Adrenal gland (tissue), 12 donors: Measurements from ENCODE around the gene TMEM267. TPM values are rescaled to one million over a fixed set of nuclear protein-coding genes. Genes with fewer than 3 reads are reported as not detected.

Experiments used
- DNase-seq, 7 donors: peaks; one replicate each; pipeline ENCODE4 v3.0.0-alpha.2; 2019 to 2020
- H3K27ac ChIP-seq, 5 donors: fragments of 200-600 bp; sonication (generic) in 4 of 5; 1 replicate in 3 of 5; 2 replicates in 2 of 5; pipeline versions ENCODE4 v1.5.1 to v1.8.0; 2016 to 2020; ENCODE audit warnings: mild to moderate bottlenecking in 1 of 5
- H3K27me3 ChIP-seq: fragments of 200-600 bp; 2 replicates; pipeline ENCODE4 v1.8.0; 2021
- H3K36me3 ChIP-seq, 2 donors: fragments of 200-600 bp; replicated peaks in 1 of 2; 1 replicate in 1 of 2; 2 replicates in 1 of 2; pipeline versions ENCODE4 v1.5.1 to v1.8.0; 2018 to 2022
- H3K4me1 ChIP-seq, 2 donors: fragments of 200-600 bp; replicated peaks in 1 of 2; 1 replicate in 1 of 2; 2 replicates in 1 of 2; pipeline versions ENCODE4 v1.5.1 to v1.8.0; 2018 to 2021
- H3K4me3 ChIP-seq, 4 donors: fragments of 200-600 bp; sonication (generic) in 3 of 4; one replicate each; pipeline ENCODE4 v1.5.1; 2016 to 2018
- H3K9me3 ChIP-seq, 3 donors: fragments of 200-600 bp; sonication (generic) in 1 of 3; replicated peaks in 1 of 3; 1 replicate in 2 of 3; 2 replicates in 1 of 3; pipeline versions ENCODE4 v1.5.1 to v1.8.0; 2016 to 2021
- POLR2A ChIP-seq, 2 donors: fragments of 450-650 bp; IDR thresholded peaks; one replicate each; pipeline ENCODE4 v1.6.1; 2017; ENCODE audit warnings: antibody characterized with exemption in 2 of 2, mild to moderate bottlenecking in 2 of 2, moderate library complexity in 1 of 2
- WGBS, 4 donors: extraction: QIAGEN DNeasy Blood & Tissue Kit in 2 of 4; methylation state at CpG; one replicate each; pipeline versions ENCODE4 v1.1.5 to v1.1.7; 2013 to 2017; 5-methylcytosine and 5-hydroxymethylcytosine counted together
- intact Hi-C, 2 donors: fragments of 100-400 bp; cut with DNase I; formaldehyde crosslinking; loops; one replicate each; pipeline versions ENCODE4 v1.14.1 to v1.15.0; 2022 to 2023
- polyA plus RNA-seq, 3 donors: library from polyadenylated mRNA; stranded (reverse); fragments of 200-250 nt in 2 of 3; fragments of 350-450 nt in 1 of 3; fragmentation: Illumina TruSeq in 1 of 3; extraction: RNeasy Lipid Tissue Mini Kit (QIAGEN cat#74804) in 1 of 3; gene quantifications; one replicate each; pipeline ENCODE4 v1.2.3, GENCODE V29; 2013 to 2014
- total RNA-seq, 9 donors: library from RNA; depleted of rRNA in 4 of 9; stranded (reverse); fragments of >200 nt in 4 of 9; fragments of 120-200 nt in 1 of 9; fragmentation: NEBNext Ultra II Directional in 1 of 9; extraction: Animal tissue kit (Norgen Biotek cat#: 25700) in 1 of 9; gene quantifications; one replicate each; pipeline versions ENCODE4 v1.1.0 to v1.2.4, GENCODE V29; 2013 to 2023
- TF ChIP-seq, protein P1 (sequence below), 6 experiments: fragments of 450-650 bp in 4 of 6; fragments of 200-600 bp in 2 of 6; sonication (generic) in 1 of 6; IDR thresholded peaks; 1 replicate in 5 of 6; 2 replicates in 1 of 6; pipeline versions ENCODE4 v1.5.1 to v1.8.0; 2016 to 2021; ENCODE audit warnings: antibody characterized with exemption in 6 of 6, mild to moderate bottlenecking in 2 of 6, moderate library complexity in 1 of 6
- donor health status: healthy with polysubstance abuse.
- donor health status: Bipolar disorder and iron deficiency.
- donor health status: DM: yes; HTN: yes; CAD: no.
- donor health status: DM: no; HTN: no; CAD: no.
- donor health status: DM: no; HTN: no; CAD: no.
- donor health status: DM: yes; HTN: yes; CAD: no.

TMEM267 gene
- total and polyA plus RNA-seq, 12 donors = 1.5 to 14.0 (median 7.8) TPM

DNA sequence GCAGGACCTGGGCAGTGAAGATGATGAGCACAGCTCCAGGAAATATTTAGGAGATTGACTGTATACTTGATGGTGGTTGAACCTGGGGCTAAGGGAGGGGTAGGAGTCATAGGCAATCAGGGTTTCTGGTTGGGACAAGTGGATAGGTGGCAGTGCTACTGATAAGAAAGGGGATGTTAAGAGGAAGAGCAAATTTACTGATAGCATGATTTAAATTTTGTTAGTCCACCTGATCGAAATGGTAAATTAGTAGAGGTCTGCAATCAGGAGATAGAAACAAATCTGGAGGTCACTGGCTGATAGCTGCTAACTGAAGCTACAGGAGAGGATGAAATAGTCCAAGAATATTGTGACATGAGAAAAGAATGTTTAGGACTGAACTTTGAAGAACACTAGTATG is 37.0 kb upstream of the TMEM267 start:
- no peak overlapping the region for H3K4me3 ChIP-seq
- H3K36me3 ChIP-seq = no peaks in the 10 kb centered on the region
- H3K27ac ChIP-seq = no peak overlapping the region
- 84 to 96% (median 91%) methylated on average over 1 of the region's 1 CpG for WGBS, 4 donors
- DNase-seq = no peak
- no peak for TF ChIP-seq POLR2A (IDR thresholded peaks at IDR 0.05)
- TF ChIP-seq, protein P1, sequence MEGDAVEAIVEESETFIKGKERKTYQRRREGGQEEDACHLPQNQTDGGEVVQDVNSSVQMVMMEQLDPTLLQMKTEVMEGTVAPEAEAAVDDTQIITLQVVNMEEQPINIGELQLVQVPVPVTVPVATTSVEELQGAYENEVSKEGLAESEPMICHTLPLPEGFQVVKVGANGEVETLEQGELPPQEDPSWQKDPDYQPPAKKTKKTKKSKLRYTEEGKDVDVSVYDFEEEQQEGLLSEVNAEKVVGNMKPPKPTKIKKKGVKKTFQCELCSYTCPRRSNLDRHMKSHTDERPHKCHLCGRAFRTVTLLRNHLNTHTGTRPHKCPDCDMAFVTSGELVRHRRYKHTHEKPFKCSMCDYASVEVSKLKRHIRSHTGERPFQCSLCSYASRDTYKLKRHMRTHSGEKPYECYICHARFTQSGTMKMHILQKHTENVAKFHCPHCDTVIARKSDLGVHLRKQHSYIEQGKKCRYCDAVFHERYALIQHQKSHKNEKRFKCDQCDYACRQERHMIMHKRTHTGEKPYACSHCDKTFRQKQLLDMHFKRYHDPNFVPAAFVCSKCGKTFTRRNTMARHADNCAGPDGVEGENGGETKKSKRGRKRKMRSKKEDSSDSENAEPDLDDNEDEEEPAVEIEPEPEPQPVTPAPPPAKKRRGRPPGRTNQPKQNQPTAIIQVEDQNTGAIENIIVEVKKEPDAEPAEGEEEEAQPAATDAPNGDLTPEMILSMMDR (IDR thresholded peaks at IDR 0.05) = no peak
- no peaks in the 10 kb centered on the region for H3K9me3 ChIP-seq
- no peaks in the 10 kb centered on the region for H3K27me3 ChIP-seq
- intact Hi-C loops = no loop called here
- H3K4me1 ChIP-seq = peaks cover 0 to 5% of the 10 kb centered on the region in 2 donors

DNA sequence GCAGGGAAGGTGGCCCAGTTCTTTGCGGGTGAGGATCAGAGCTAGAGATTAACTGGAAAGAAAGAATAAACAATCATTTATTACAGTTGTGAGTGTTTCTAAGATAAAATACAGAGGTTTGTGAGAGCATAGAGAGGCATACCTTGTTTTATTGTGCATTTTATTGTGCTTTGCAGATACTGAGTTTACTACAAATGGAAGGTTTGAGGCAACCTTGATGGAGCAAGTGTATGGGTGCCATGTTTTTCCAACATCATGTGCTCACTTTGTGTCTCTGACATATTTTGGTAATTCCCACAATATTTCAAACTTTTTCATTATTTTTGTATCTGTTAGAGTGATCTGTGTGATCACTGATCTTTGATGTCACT is 32.0 kb upstream of the TMEM267 start:
- TF ChIP-seq POLR2A (IDR thresholded peaks at IDR 0.05) = no peak
- TF ChIP-seq, protein P1 (IDR thresholded peaks at IDR 0.05) = no peak
- peak overlapping the region in 4 of 5 donors; percentile 58 to 76 (median 74) for H3K27ac ChIP-seq
- H3K36me3 ChIP-seq = no peaks in the 10 kb centered on the region
- no peaks in the 10 kb centered on the region for H3K27me3 ChIP-seq
- H3K4me1 ChIP-seq = peaks cover 8 to 16% of the 10 kb centered on the region in 2 donors
- intact Hi-C loops = no loop called here
- 31 to 48% (median 44%) methylated on average over 1 of the region's 1 CpG for WGBS, 4 donors
- H3K9me3 ChIP-seq = no peaks in the 10 kb centered on the region
- peak overlapping the region in 2 of 4 donors; percentile 36 to 64 for H3K4me3 ChIP-seq
- no peak for DNase-seq

DNA sequence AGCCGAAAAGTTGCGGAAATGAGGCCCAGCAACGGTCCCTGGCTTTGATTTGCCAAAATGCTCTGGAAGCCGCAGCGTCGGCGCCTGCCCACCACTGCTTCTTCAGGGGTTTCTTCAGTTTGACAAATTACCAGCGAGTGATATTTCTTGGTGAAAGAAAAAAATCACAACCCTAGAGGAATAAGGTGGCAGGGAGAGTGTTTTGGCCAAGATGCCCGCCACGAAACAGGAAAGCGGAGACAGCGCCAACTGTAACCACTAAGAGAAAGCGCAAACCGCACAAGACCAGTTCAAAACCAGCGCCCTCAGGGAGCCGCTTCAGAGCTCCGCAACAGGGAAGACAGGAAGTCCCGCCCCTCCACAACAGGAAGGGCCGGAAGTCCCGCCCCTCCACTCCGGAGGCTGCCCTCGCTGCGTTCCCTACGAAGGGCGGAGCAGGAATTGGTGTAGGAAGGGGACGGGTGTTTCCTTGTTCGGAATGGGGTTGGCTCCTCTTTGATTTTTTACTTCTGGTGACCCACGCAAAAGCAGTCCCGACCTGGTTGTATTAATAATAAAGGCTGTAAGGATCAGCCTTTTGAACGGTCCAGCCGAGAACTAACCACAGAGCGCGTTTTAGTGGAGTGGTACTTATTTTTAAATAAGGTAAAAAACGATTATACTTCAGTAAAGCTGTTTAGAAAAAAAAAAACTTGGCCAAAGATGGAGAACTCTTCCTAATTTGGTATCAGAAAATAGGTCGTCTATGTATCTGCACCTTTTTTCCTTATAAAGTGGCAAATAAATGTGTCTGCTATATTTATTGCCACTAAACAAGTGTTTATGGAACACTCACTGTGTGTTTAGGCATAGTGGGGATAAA is 31.4 kb upstream of the TMEM267 start, which contains the start of gene C5orf34:
TSS of gene C5orf34 (minus strand) at position 333 of the 862 bp plus-strand sequence. CDS start 5,809 bp downstream, outside the sequence.
- intact Hi-C loops = no loop called here
- no peaks in the 10 kb centered on the region for H3K9me3 ChIP-seq
- peak within 1 kb of the TSS; percentile 30 to 76 (median 72) for H3K27ac ChIP-seq
- H3K4me1 ChIP-seq = peaks cover 8 to 16% of the 10 kb centered on the region in 2 donors
- H3K4me3 ChIP-seq = peak within 1 kb of the TSS; percentile 28 to 89 (median 50)
- no peaks in the 10 kb centered on the region for H3K36me3 ChIP-seq
- WGBS, 4 donors = 0 to 1% (median 0%) methylated on average over 33 to 35 of the region's 35 CpGs
- H3K27me3 ChIP-seq = no peaks in the 10 kb centered on the region
- TF ChIP-seq POLR2A (IDR thresholded peaks at IDR 0.05) = peak; percentile 32 to 82
- TF ChIP-seq, protein P1 (IDR thresholded peaks at IDR 0.05) = peak in 1 of 6 experiments; percentile 1
- peak; percentile 95 to 98 (median 97) for DNase-seq

DNA sequence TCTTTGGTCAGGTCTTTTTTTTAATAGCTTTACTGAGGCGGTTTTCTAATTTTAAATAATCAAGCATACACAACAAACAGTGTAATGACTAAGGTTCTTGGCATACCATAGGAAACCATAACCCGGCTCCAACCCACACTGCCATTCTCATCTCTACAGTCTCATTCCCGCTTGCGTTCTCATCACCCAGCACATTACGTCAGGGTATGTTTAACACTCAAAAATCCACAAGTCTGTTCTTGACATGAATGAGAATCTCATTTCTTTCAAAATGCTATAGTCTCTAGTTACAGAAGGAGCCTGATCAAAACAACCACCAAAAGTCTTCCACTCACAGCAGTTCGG is 30.8 kb upstream of the TMEM267 start:
- TF ChIP-seq POLR2A (IDR thresholded peaks at IDR 0.05) = no peak
- TF ChIP-seq, protein P1 (IDR thresholded peaks at IDR 0.05) = no peak
- Histone ChIP-seq H3K4me3 (peak overlapping the region; percentile 28 to 89 (median 50)), H3K9me3 (no peaks in the 10 kb centered on the region), H3K27ac (peak overlapping the region; percentile 30 to 76 (median 72)), H3K27me3 (no peaks in the 10 kb centered on the region), H3K36me3 (no peaks in the 10 kb centered on the region), H3K4me1 (peaks cover 8 to 16% of the 10 kb centered on the region in 2 donors)
- no peak for DNase-seq
- WGBS, 4 donors = 1 to 3% (median 1%) methylated on average over 6 of the region's 6 CpGs
- intact Hi-C loops = no loop called here
